Mucosa of descending colon (tissue), 3 donors: ENCODE results near the gene SIAH1. TPM values are rescaled to one million over a fixed set of nuclear protein-coding genes. Genes with fewer than 3 reads are reported as not detected.

Experiments
- ATAC-seq: fragments of 200-7000 bp; cut with Tn5 transposase; one replicate; pipeline ENCODE4 v1.9.1; 2020; ENCODE audit warnings: mild to moderate bottlenecking, moderate library complexity
- DNase-seq, 3 donors: peaks; one replicate each; pipeline ENCODE4 v3.0.0-alpha.2; 2020
- H3K36me3 ChIP-seq: fragments of 200-600 bp; one replicate; pipeline ENCODE4 v1.8.0; 2021; ENCODE audit warnings: low read depth, mild to moderate bottlenecking
- H3K4me1 ChIP-seq: fragments of 200-600 bp; one replicate; pipeline ENCODE4 v1.8.0; 2021; ENCODE audit warnings: low read depth, mild to moderate bottlenecking
- H3K4me3 ChIP-seq: fragments of 200-600 bp; one replicate; pipeline ENCODE4 v1.8.0; 2021; ENCODE audit warnings: mild to moderate bottlenecking
- H3K9me3 ChIP-seq: fragments of 200-600 bp; one replicate; pipeline ENCODE4 v1.8.0; 2021; ENCODE audit warnings: mild to moderate bottlenecking
- intact Hi-C, 2 donors: fragments of 100-400 bp; cut with DNase I in 1 of 2; cut with micrococcal nuclease in 1 of 2; formaldehyde crosslinking; loops; one replicate each; pipeline versions ENCODE4 v1.11.0 to v1.11.1; 2022; cut with DNase I, micrococcal nuclease
- total RNA-seq, 3 donors: library from RNA; stranded (reverse); fragmentation: NEBNext Ultra II Directional in 2 of 3; extraction: Animal tissue kit (Norgen Biotek cat#: 25700) in 2 of 3; gene quantifications; one replicate each; pipeline versions ENCODE4 v1.2.1 to v1.2.4, GENCODE V29; 2021 to 2023
- TF ChIP-seq, protein P1 (sequence below): fragments of 200-600 bp; IDR thresholded peaks from one replicate; pipeline ENCODE4 v1.8.0; 2022; ENCODE audit warnings: antibody characterized with exemption, mild to moderate bottlenecking
- donor health status: DM: no; HTN: no; CAD: no; lungs with moderate emphysema.
- donor health status: DM: no; HTN: no; CAD: no.
- donor health status: DM: no; HTN: yes; CAD: no.

SIAH1 gene
- total RNA-seq, 3 donors from 2014 or later: 26.8 to 36.2 (median 27.1) TPM

GRCh38 chr16:48386559-48387312 lies 1.5 kb upstream of the SIAH1 start:
- ATAC-seq: no peak
- TF ChIP-seq, protein P1, sequence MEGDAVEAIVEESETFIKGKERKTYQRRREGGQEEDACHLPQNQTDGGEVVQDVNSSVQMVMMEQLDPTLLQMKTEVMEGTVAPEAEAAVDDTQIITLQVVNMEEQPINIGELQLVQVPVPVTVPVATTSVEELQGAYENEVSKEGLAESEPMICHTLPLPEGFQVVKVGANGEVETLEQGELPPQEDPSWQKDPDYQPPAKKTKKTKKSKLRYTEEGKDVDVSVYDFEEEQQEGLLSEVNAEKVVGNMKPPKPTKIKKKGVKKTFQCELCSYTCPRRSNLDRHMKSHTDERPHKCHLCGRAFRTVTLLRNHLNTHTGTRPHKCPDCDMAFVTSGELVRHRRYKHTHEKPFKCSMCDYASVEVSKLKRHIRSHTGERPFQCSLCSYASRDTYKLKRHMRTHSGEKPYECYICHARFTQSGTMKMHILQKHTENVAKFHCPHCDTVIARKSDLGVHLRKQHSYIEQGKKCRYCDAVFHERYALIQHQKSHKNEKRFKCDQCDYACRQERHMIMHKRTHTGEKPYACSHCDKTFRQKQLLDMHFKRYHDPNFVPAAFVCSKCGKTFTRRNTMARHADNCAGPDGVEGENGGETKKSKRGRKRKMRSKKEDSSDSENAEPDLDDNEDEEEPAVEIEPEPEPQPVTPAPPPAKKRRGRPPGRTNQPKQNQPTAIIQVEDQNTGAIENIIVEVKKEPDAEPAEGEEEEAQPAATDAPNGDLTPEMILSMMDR: no peak
- Histone ChIP-seq H3K4me1 (peaks cover 19% of the 10 kb centered on the region), H3K9me3 (no peaks in the 10 kb centered on the region), H3K4me3 (no peak overlapping the region), H3K36me3 (no peaks in the 10 kb centered on the region)
- intact Hi-C loops: no loop called here
- no peak for DNase-seq

GRCh38 chr16:48384520-48385252 lies 527 bp downstream of the SIAH1 start:
- intact Hi-C loops: no loop called here
- TF ChIP-seq, protein P1: no peak
- DNase-seq (peak; percentile 69 to 80 (median 75)), ATAC-seq (peak; percentile 65)
- no peaks in the 10 kb centered on the region for H3K36me3 ChIP-seq
- peak overlapping the region; percentile 90 for H3K4me3 ChIP-seq
- no peaks in the 10 kb centered on the region for H3K9me3 ChIP-seq
- H3K4me1 ChIP-seq: peaks cover 28% of the 10 kb centered on the region

- Histone ChIP-seq H3K4me1 (peaks cover 31% of the 10 kb centered on the region), H3K9me3 (no peaks in the 10 kb centered on the region), H3K4me3 (peak overlapping the region; percentile 90), H3K36me3 (no peaks in the 10 kb centered on the region)
- ATAC-seq (peak; percentile 31), DNase-seq (peak in 1 of 3 donors; percentile 45)
- TF ChIP-seq, protein P1: no peak
- intact Hi-C loops: no loop called here
Measured at GRCh38 chr16:48383877-48384519, 1.2 kb downstream of the SIAH1 start.

GRCh38 chr16:48383009-48383876 lies 2.0 kb downstream of the SIAH1 start:
- TF ChIP-seq, protein P1: no peak
- intact Hi-C loops: no loop called here
- Histone ChIP-seq H3K4me3 (no peak overlapping the region), H3K9me3 (no peaks in the 10 kb centered on the region), H3K4me1 (peaks cover 33% of the 10 kb centered on the region), H3K36me3 (no peaks in the 10 kb centered on the region)
- no peak for ATAC-seq
- no peak for DNase-seq

- Histone ChIP-seq H3K4me1 (peaks cover 33% of the 10 kb centered on the region), H3K36me3 (no peaks in the 10 kb centered on the region), H3K4me3 (no peak overlapping the region), H3K9me3 (no peaks in the 10 kb centered on the region)
- no peak for DNase-seq
- ATAC-seq: no peak
- TF ChIP-seq, protein P1: no peak
- intact Hi-C loops: no loop called here
Measured at GRCh38 chr16:48382131-48382530, 3.1 kb downstream of the SIAH1 start.
